ENCODE results near the gene MAP4K3. TPM values are rescaled to one million over a fixed set of nuclear protein-coding genes. Genes with fewer than 3 reads are reported as not detected.
A peak's percentile ranks its signal among the peaks of the same experiment; 100 is the strongest.
"Not testable (repeated sequence)": the region's sequence is repeated elsewhere in the genome, so short reads cannot be mapped to it uniquely, and the experiment has no call there.

The MAP4K3 gene
- total RNA-seq, 2 experiments from 2014 or later, result 12.4 to 17.5 TPM

- no peaks in the 10 kb centered on the region for H3K9me2 ChIP-seq (ENCODE audit: insufficient read depth, low read length)
- H2AFZ ChIP-seq (ENCODE audit: low read length), result no peak overlapping the region
- no TSS peak for BruUV-seq (replicated peaks)
- intact Hi-C loops (cut with micrococcal nuclease; ENCODE audit: unreplicated experiment), result no loop called here
- ChIA-PET CTCF (ENCODE audit: unreplicated experiment) (interaction anchor here (0.7 kb wide), 1 partner anchor 18 kb away, joined by 3 read pairs; no protein-coding TSS in a partner anchor), POLR2A (interaction anchor here (0.6 to 1.4 kb wide), 8 partner anchors 9 to 784 kb away, joined by 3 to 5 read pairs (median 3); no protein-coding TSS in a partner anchor)
- TF ChIP-seq EZH2phosphoT487 (IDR thresholded peaks at IDR 0.05; ENCODE audit: borderline replicate concordance, low read depth, low read length) (no peak), CTCF (conservative IDR thresholded peaks at IDR 0.05; ENCODE audit: low read length) (no peak)
- no peaks in the 10 kb centered on the region for H3K36me3 ChIP-seq (ENCODE audit: insufficient read depth, low read length)
- no peak for DNase-seq (ENCODE audit: low spot score)
- no peak overlapping the region for H3K27ac ChIP-seq (ENCODE audit: low read depth, low read length, poor library complexity, severe bottlenecking)
- no peaks in the 10 kb centered on the region for H3K4me1 ChIP-seq (ENCODE audit: insufficient read depth, low read length, poor library complexity, severe bottlenecking)
- no peaks in the 10 kb centered on the region for H4K20me1 ChIP-seq (ENCODE audit: insufficient read depth, low read length)
- H3K4me2 ChIP-seq (ENCODE audit: low read length), result no peak overlapping the region
- H3K79me2 ChIP-seq (ENCODE audit: insufficient read depth, low read depth, low read length), result no peaks in the 10 kb centered on the region
- no peaks in the 10 kb centered on the region for H3K9me3 ChIP-seq (ENCODE audit: low read length)
- H3K4me3 ChIP-seq (ENCODE audit: low read depth, low read length, poor library complexity, severe bottlenecking), result no peak overlapping the region
Observed at GRCh38 chr2:39334529-39334928, 102.6 kb downstream of the MAP4K3 start.

GRCh38 chr2:39326644-39327043 is 110.4 kb downstream of the MAP4K3 start:
- Histone ChIP-seq H3K9me3 (ENCODE audit: low read length) (no peaks in the 10 kb centered on the region), H3K79me2 (ENCODE audit: insufficient read depth, low read depth, low read length) (no peaks in the 10 kb centered on the region), H3K27ac (ENCODE audit: low read depth, low read length, poor library complexity, severe bottlenecking) (no peak overlapping the region), H3K9me2 (ENCODE audit: insufficient read depth, low read length) (no peaks in the 10 kb centered on the region), H3K4me2 (ENCODE audit: low read length) (no peak overlapping the region), H4K20me1 (ENCODE audit: insufficient read depth, low read length) (no peaks in the 10 kb centered on the region), H3K4me3 (ENCODE audit: low read depth, low read length, poor library complexity, severe bottlenecking) (no peak overlapping the region), H3K36me3 (ENCODE audit: insufficient read depth, low read length) (peaks cover 26% of the 10 kb centered on the region), H3K4me1 (ENCODE audit: insufficient read depth, low read length, poor library complexity, severe bottlenecking) (no peaks in the 10 kb centered on the region), H2AFZ (ENCODE audit: low read length) (no peak overlapping the region)
- intact Hi-C loops (cut with micrococcal nuclease; ENCODE audit: unreplicated experiment), result no loop called here
- BruUV-seq (replicated peaks), result no TSS peak
- ChIA-PET POLR2A (interaction anchor here (0.6 kb wide), 1 partner anchor 299 kb away, joined by 4 read pairs; no protein-coding TSS in a partner anchor), CTCF (ENCODE audit: unreplicated experiment) (no interaction called here)
- peak; percentile 34; the same call in 1 of the 2 replicates for TF ChIP-seq CTCF (conservative IDR thresholded peaks at IDR 0.05; ENCODE audit: low read length)
- TF ChIP-seq EZH2phosphoT487 (IDR thresholded peaks at IDR 0.05; ENCODE audit: borderline replicate concordance, low read depth, low read length), result no peak
- no peak for DNase-seq (ENCODE audit: low spot score)

GRCh38 chr2:39325966-39326365 is 111.1 kb downstream of the MAP4K3 start:
- H3K27ac ChIP-seq (ENCODE audit: low read depth, low read length, poor library complexity, severe bottlenecking), result no peak overlapping the region
- H3K4me2 ChIP-seq (ENCODE audit: low read length), result no peak overlapping the region
- H3K79me2 ChIP-seq (ENCODE audit: insufficient read depth, low read depth, low read length), result no peaks in the 10 kb centered on the region
- no peaks in the 10 kb centered on the region for H3K9me3 ChIP-seq (ENCODE audit: low read length)
- H3K36me3 ChIP-seq (ENCODE audit: insufficient read depth, low read length), result peaks cover 26% of the 10 kb centered on the region
- ChIA-PET CTCF (ENCODE audit: unreplicated experiment) (no interaction called here), POLR2A (interaction anchor here (0.6 kb wide), 1 partner anchor 298 kb away, joined by 4 read pairs; no protein-coding TSS in a partner anchor)
- no peaks in the 10 kb centered on the region for H3K9me2 ChIP-seq (ENCODE audit: insufficient read depth, low read length)
- H3K4me1 ChIP-seq (ENCODE audit: insufficient read depth, low read length, poor library complexity, severe bottlenecking), result no peaks in the 10 kb centered on the region
- no TSS peak for BruUV-seq (replicated peaks)
- H2AFZ ChIP-seq (ENCODE audit: low read length), result no peak overlapping the region
- TF ChIP-seq EZH2phosphoT487 (IDR thresholded peaks at IDR 0.05; ENCODE audit: borderline replicate concordance, low read depth, low read length) (no peak), CTCF (conservative IDR thresholded peaks at IDR 0.05; ENCODE audit: low read length) (no peak)
- intact Hi-C loops (cut with micrococcal nuclease; ENCODE audit: unreplicated experiment), result no loop called here
- no peak overlapping the region for H3K4me3 ChIP-seq (ENCODE audit: low read depth, low read length, poor library complexity, severe bottlenecking)
- no peaks in the 10 kb centered on the region for H4K20me1 ChIP-seq (ENCODE audit: insufficient read depth, low read length)
- DNase-seq (ENCODE audit: low spot score), result no peak

- H3K36me3 ChIP-seq (ENCODE audit: insufficient read depth, low read length), result peaks cover 13% of the 10 kb centered on the region; the same call in 1 of the 2 replicates
- DNase-seq (ENCODE audit: low spot score); H2AFZ ChIP-seq (ENCODE audit: low read length); H3K79me2 ChIP-seq (ENCODE audit: insufficient read depth, low read depth, low read length); H3K9me2 ChIP-seq (ENCODE audit: insufficient read depth, low read length); H3K4me2 ChIP-seq (ENCODE audit: low read length); H3K27ac ChIP-seq (ENCODE audit: low read depth, low read length, poor library complexity, severe bottlenecking); H3K4me1 ChIP-seq (ENCODE audit: insufficient read depth, low read length, poor library complexity, severe bottlenecking); CTCF ChIA-PET (ENCODE audit: unreplicated experiment); H3K9me3 ChIP-seq (ENCODE audit: low read length); H4K20me1 ChIP-seq (ENCODE audit: insufficient read depth, low read length); BruUV-seq (replicated peaks); intact Hi-C loops (cut with micrococcal nuclease; ENCODE audit: unreplicated experiment); H3K4me3 ChIP-seq (ENCODE audit: low read depth, low read length, poor library complexity, severe bottlenecking): not testable (repeated sequence)
- POLR2A ChIA-PET, result interaction anchor here (1.3 kb wide), 1 partner anchor 15 kb away, joined by 3 read pairs; no protein-coding TSS in a partner anchor
Observed at GRCh38 chr2:39321056-39322035, 115.7 kb downstream of the MAP4K3 start.
